HUDEP-2 (cell line): Measurements from ENCODE around the gene PSME3.

Experiments used
- DNase-seq, 76 experiments: peaks; one replicate each; lab custom pipeline; 2025; ENCODE audit not compliant: unreplicated experiment in 76 of 76; lab: John Stamatoyannopoulos, UW

Gene PSME3, protein sequence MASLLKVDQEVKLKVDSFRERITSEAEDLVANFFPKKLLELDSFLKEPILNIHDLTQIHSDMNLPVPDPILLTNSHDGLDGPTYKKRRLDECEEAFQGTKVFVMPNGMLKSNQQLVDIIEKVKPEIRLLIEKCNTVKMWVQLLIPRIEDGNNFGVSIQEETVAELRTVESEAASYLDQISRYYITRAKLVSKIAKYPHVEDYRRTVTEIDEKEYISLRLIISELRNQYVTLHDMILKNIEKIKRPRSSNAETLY

DNA sequence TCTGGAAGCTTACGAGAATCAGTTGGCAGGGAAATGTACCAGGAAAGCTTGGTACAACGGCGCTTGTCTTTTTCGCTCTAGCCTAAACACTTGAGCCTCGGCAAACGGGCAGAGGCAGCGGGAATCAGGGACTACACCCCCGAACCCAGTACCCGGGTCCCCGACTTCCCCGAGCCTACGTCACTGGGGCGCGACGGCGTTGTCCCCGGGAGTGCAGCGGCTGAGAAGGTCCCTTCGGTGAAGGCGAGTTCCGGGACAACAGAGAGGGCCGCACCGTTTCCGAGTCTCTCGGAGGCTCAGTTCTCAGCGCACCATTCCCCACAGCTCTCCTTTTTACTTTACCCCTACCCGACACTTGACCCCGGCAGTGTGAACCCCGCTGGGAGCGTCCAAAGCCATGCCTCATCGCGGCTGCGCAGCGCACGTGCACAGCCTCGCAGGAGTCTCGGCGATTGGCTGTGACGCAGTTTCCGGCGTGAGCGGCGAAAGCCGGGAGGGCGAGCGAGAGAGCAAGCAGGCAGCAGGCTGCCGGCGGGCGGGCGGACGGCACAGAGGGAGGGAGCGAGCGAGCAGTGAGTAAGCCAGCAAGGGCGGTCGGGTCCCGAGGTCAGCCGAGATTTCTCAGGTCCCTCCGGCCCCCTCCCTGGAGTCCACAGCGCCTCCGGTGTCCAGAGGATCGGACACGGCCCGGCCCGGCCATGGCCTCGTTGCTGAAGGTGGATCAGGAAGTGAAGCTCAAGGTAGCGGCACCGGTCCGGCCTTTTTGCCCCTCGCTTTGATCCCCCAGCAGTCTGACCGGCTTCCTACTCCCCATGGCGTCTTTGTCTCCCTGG, at the start of gene PSME3:
TSS of gene PSME3 (plus strand) at position 464 of the 833 bp plus-strand sequence. CDS start at position 699, 235 bp downstream.
- peak in 74 of 76 experiments; percentile 36 to 97 (median 80) for DNase-seq

DNA sequence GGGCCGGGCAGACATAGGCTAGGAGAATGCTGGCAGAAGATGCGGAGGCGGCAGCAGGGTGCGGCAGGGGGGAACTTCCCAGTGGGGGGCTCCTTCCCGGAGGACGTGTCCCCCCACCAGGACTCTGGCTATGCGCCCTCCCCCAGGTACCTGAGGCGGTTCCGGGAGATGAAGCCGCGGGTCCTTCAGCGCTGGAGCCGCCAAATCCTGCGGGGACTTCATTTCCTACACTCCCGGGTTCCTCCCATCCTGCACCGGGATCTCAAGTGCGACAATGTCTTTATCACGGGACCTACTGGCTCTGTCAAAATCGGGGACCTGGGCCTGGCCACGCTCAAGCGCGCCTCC, 49.4 kb upstream of the PSME3 start:
- no peak for DNase-seq

GRCh38 chr17:42784409-42784808, 48.8 kb upstream of the PSME3 start:
- DNase-seq: no peak

- DNase-seq: no peak
These were observed 48.2 kb upstream of the PSME3 start for GRCh38 chr17:42784811-42785592.

DNA sequence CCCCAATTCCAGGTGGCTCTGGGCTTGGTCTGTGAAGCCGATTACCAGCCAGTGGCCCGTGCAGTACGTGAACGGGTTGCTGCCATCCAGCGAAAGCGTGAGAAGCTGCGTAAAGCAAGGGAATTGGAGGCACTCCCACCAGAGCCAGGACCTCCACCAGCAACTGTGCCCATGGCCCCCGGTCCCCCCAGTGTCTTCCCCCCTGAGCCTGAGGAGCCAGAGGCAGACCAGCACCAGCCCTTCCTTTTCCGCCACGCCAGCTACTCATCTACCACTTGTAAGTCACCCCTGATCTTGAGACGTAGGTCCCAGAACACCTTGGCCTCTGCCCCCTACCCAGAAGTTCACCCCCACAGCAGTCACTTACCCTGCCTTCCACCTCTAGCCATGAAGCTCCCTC, 45.9 kb upstream of the PSME3 start:
- DNase-seq: no peak

DNA sequence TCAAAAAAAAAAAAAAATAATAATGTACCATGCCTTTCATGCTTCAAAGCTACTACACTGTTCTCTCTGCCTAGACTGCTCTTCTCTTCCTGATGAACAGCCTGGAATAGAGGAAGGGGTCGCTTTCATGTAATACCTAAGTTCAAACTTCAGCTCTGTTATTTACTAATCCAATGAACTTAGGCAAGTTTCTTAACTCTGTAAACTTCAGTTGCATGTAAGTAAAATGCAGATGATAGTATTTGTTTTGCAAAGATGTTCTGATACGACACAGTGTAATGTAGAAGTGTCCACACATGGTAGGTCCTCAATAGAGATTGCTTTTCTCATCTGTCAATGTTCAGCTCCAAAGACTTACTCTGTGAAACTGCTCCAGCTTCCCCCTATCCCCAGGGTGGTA, 41.2 kb upstream of the PSME3 start:
- no peak for DNase-seq

- no peak for DNase-seq
These were observed 40.7 kb upstream of the PSME3 start for GRCh38 chr17:42792545-42792944.

DNA sequence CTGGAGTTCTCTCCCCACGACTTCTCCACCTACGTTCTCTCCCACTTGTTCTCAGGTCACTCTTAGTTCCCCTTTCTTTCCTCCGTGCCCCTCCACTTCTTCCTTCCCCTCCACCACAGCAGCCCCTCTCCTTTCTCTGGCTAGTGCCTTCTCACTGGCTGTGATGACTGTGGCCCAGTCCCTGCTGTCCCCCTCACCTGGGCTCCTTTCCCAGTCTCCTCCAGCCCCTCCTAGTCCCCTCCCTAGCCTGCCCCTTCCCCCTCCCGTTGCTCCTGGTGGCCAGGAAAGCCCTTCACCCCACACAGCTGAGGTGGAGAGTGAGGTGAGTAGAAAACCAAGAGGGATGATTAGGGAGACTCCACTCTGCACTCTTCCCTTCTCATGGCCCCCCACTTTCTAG, 38.1 kb upstream of the PSME3 start:
- DNase-seq: no peak

GRCh38 chr17:42795465-42795864, 37.7 kb upstream of the PSME3 start:
- DNase-seq: no peak

GRCh38 chr17:42796066-42796758, 37.0 kb upstream of the PSME3 start:
- no peak for DNase-seq

DNA sequence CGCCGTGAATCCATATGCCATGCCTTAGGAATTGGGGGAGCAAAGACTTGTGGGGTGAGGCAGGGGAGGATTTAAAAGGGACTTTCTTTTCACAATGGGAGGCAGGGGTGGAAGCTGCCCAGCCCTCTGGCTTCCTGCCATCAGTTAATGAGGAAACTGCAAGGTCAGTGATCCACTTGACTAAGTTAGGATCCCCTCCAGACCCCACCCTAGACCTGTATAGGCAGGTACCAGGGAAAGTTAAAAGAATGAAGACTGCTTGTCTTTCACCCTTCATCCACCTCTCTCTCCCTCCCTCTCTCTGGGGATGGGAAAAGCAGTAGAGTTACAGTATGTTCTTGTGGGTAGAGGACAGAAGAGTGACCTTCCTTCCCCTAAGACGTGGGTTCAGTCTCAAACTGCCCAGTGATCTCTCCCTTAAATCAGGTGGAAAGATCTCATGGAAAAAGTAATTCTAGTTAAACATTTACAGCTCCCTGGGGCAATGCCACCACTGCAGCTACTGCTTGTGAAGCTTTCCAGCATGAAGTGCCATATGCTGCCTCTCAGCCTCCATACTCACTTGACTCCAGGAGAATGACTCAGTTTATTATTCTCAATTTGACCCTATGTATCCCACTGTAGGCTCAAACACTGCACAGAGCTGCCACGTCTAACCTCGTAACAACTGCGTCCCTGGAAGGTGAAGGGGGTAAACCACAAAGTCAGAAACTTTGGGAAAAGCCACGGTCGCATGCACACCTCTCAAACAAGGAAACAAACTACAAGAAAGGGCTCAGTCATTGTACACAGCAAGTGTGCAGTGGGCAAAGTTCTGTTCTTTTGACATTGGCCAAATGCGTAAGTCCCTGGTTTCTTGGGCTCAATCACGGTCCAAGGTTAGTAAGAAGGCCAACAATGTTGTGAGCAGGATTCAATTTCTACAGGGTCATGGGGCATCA, 35.9 kb upstream of the PSME3 start:
- DNase-seq: peak in 1 of 76 experiments; percentile 21

DNA sequence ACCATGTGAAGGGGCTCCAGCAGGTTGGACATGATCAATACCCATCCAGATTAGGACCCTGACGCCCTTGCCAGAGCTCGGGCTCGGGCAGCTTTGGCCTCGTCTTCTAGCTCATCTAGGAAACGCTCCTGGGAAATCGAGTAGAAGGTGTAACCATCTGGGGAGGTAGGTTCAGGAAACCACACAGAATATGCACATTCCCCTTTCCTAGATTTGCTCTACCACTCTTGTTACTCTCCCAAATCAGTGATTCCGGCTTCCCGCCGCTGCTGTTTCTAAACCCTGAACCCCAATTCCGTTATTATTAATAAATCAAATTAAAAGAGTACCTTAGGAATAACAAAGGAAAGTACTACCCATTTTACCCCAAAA, 35.2 kb upstream of the PSME3 start:
- no peak for DNase-seq

- peak in 73 of 76 experiments; percentile 20 to 90 (median 71) for DNase-seq
These were observed 34.5 kb upstream of the PSME3 start, which contains the start of the genes CNTD1 and COA3 for GRCh38 chr17:42798383-42799380. TSS of gene CNTD1 (plus strand) at chr17:42798861. CDS start at chr17:42799068, 207 bp downstream. TSS of gene COA3 (minus strand) at chr17:42798704. CDS start at chr17:42798681, 23 bp downstream.

DNA sequence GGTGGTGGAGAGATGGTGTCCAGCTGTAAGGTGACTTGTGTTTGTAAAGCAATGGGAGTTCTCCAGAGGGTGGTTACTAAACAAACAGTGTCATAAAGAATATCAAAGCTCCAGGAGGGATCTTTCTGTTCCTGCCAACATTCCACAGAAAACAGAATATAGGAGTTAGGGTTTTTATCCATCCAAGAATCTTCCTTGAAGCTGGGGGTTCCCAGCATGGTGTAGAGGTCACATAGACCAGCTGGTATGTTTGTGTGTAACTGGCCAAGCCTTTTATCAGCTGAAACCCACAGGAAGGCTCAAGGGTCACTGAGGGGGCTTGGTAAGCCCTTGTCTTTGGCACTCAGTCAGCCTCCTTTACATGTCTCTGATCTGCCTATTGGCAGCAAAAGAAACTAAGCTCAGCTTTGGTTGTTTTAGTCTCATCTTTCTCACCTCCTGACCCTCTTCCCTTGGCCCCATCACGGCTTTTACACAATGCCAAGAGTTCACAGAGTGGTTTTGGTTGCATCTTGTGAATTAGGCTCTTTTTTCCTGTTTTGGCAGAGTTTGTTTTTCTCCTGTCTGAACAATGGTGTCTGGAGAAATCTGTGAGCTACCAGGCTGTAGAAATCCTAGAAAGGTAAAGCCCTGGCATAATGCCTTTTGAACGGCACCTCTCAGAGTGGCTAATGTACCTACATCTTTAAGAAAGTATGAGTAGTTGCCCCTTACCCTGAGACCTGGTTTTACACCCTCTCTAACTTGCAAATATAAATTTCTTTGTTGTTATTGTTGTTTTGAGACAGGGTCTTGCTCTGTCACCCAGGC, 29.9 kb upstream of the PSME3 start:
- no peak for DNase-seq

DNA sequence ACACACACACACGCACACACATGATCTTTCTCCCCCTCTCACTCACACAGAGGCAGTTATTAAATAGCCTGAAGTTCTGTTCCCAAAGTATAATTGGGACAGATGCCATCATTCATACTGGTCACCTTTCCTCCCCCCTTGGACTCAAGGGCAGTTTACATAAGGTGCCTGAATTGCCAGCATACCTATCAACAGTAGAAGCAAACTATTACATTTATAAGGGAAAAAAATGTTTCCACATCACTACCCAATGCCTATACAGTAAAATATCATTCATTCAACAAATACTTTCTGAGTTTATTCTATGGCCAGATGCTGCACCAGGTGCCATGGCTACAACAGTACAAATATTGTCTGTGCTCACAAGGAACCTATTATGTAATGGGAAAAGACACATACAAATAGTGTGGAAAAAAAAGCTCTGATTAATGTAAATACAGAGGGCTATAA, 28.3 kb upstream of the PSME3 start:
- DNase-seq: no peak

- no peak for DNase-seq
These were observed 26.9 kb upstream of the PSME3 start for GRCh38 chr17:42806249-42806648.

DNA sequence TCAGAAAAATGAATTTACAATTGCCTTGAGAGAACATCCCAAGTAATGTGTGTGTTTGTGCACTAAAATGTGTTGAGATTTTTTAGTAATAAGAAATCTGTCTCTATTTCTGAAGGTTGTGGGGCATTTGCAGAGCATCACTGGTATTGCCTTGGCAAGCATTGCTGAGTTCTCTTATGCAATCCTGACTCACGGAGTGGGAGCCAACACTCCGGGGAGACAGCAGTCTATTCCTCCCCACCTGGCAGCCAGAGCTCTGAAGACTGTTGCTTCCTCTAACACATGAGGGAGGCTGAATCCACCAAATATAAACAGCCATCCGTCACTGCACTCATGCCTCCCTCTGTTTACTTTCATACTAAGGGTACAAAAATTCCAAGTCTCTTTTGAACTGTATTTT, 23.9 kb upstream of the PSME3 start:
- no peak for DNase-seq
